Neural cell (in vitro differentiated cells): ENCODE results near the gene LRRC2. TPM values are rescaled to one million over a fixed set of nuclear protein-coding genes. Genes with fewer than 3 reads are reported as not detected.

Experiments
- H2AFZ ChIP-seq: fragments of 200-600, 300-800 bp; sonication (generic), shearing (Covaris generic); 2 replicates; pipeline ENCODE4 v1.6.0; 2014; ENCODE audit warnings: low read depth, mild to moderate bottlenecking, antibody characterized with exemption, low read length, moderate library complexity
- H3F3A ChIP-seq: fragments of 200-600 bp; shearing (Covaris generic); 2 replicates; pipeline ENCODE4 v1.6.1; 2016; ENCODE audit warnings: mild to moderate bottlenecking, moderate library complexity, mixed read lengths, antibody characterized with exemption, low read length; ENCODE audit not compliant: insufficient read depth, poor library complexity, severe bottlenecking
- H3K27ac ChIP-seq: fragments of 200-600, 300-800 bp; sonication (generic), shearing (Covaris generic); 2 replicates; pipeline ENCODE4 v1.5.1; 2014; ENCODE audit warnings: mild to moderate bottlenecking, low read length, moderate library complexity
- H3K27me3 ChIP-seq: fragments of 300-800, 200-600 bp; sonication (generic), shearing (Covaris generic); 2 replicates; pipeline ENCODE4 v1.6.0; 2014; ENCODE audit warnings: mild to moderate bottlenecking, low read depth, low read length, moderate library complexity; ENCODE audit not compliant: insufficient read depth
- H3K36me3 ChIP-seq: fragments of 300-800, 200-600 bp; sonication (generic), shearing (Covaris generic); 2 replicates; pipeline ENCODE4 v1.5.1; 2014; ENCODE audit warnings: mild to moderate bottlenecking, antibody characterized with exemption, low read length, moderate library complexity; ENCODE audit not compliant: insufficient read depth
- H3K4me2 ChIP-seq: fragments of 300-800, 200-600 bp; sonication (generic), shearing (Covaris generic); 2 replicates; pipeline ENCODE4 v1.6.0; 2014; ENCODE audit warnings: mild to moderate bottlenecking, low read length
- H3K4me3 ChIP-seq: fragments of 300-800, 200-600 bp; sonication (generic), shearing (Covaris generic); 2 replicates; pipeline ENCODE4 v1.5.1; 2014; ENCODE audit warnings: mild to moderate bottlenecking, low read length, moderate library complexity
- H3K79me2 ChIP-seq: fragments of 200-600 bp; shearing (Covaris generic); replicated peaks from 2 replicates; pipeline ENCODE4 v1.6.0; 2014; ENCODE audit warnings: mild to moderate bottlenecking, low read length, moderate library complexity; ENCODE audit not compliant: insufficient read depth
- H3K9ac ChIP-seq: fragments of 300-800, 200-600 bp; sonication (generic), shearing (Covaris generic); 2 replicates; pipeline ENCODE4 v1.6.1; 2016; ENCODE audit warnings: mild to moderate bottlenecking, low read length, mixed read lengths
- H3K9me2 ChIP-seq: fragments of 200-600 bp; shearing (Covaris generic); 2 replicates; pipeline ENCODE4 v1.6.1; 2016; ENCODE audit warnings: mild to moderate bottlenecking, low read length, mixed read lengths; ENCODE audit not compliant: insufficient read depth
- H3K9me3 ChIP-seq: fragments of 200-600, 300-800 bp; sonication (generic), shearing (Covaris generic); 2 replicates; pipeline ENCODE4 v1.6.1; 2016; ENCODE audit warnings: mild to moderate bottlenecking, mixed run types, low read length, moderate library complexity, mixed read lengths
- H4K20me1 ChIP-seq: fragments of 200-600 bp; shearing (Covaris generic); 2 replicates; pipeline ENCODE4 v1.6.1; 2016; ENCODE audit warnings: mild to moderate bottlenecking, mixed run types; ENCODE audit not compliant: insufficient read depth
- CTCF ChIP-seq: fragments of 450-650 bp; IDR thresholded peaks from 2 replicates; pipeline ENCODE4 v1.5.1; 2014; ENCODE audit warnings: antibody characterized with exemption, mild to moderate bottlenecking, moderate library complexity; ENCODE audit not compliant: poor library complexity, severe bottlenecking
- EP300 ChIP-seq: fragments of 450-650 bp; conservative IDR thresholded peaks from 2 replicates; pipeline ENCODE4 v1.6.1; 2014; ENCODE audit warnings: antibody characterized with exemption, mild to moderate bottlenecking, moderate library complexity; ENCODE audit not compliant: poor library complexity, severe bottlenecking
- EZH2 ChIP-seq: fragments of 200-600, 300-800 bp; shearing (Covaris generic), sonication (generic); IDR thresholded peaks from 2 replicates; pipeline ENCODE4 v1.6.1; 2014; ENCODE audit warnings: antibody characterized with exemption, low read length, borderline replicate concordance, mild to moderate bottlenecking; ENCODE audit not compliant: insufficient read depth, poor library complexity, severe bottlenecking
- MXI1 ChIP-seq: fragments of 450-650 bp; conservative IDR thresholded peaks from 2 replicates; pipeline ENCODE4 v1.6.1; 2014; ENCODE audit warnings: antibody characterized with exemption, mild to moderate bottlenecking; ENCODE audit not compliant: poor library complexity, severe bottlenecking
- POLR2AphosphoS5 ChIP-seq: IDR thresholded peaks from 2 replicates; pipeline ENCODE4 v1.6.1; 2012
- RAD21 ChIP-seq: fragments of 450-650 bp; conservative IDR thresholded peaks from 2 replicates; pipeline ENCODE4 v1.6.1; 2014; ENCODE audit warnings: antibody characterized with exemption, mild to moderate bottlenecking, moderate library complexity
- REST ChIP-seq: IDR thresholded peaks from 2 replicates; pipeline ENCODE4 v1.6.1; 2012; ENCODE audit warnings: borderline replicate concordance
- SMC3 ChIP-seq: fragments of 450-650 bp; conservative IDR thresholded peaks from 2 replicates; pipeline ENCODE4 v1.6.1; 2014; ENCODE audit warnings: antibody characterized with exemption, mild to moderate bottlenecking, moderate library complexity; ENCODE audit not compliant: poor library complexity
- TAF1 ChIP-seq: IDR thresholded peaks from 2 replicates; pipeline ENCODE4 v1.6.1; 2012; ENCODE audit warnings: low read depth
- polyA plus RNA-seq: library from polyadenylated mRNA; depleted of rRNA; stranded (reverse); fragments of >200 nt; gene quantifications from 2 replicates; pipeline ENCODE4 v1.2.3, GENCODE V29; 2014

LRRC2 gene
- polyA plus RNA-seq, 1 donor from 2014 or later: not detected

GRCh38 chr3:46551615-46552014 lies 14.5 kb downstream of the LRRC2 start:
- no peak overlapping the region for H3K27ac ChIP-seq
- H3K9ac ChIP-seq: no peak overlapping the region
- no peak overlapping the region for H2AFZ ChIP-seq
- H3K9me3 ChIP-seq: no peaks in the 10 kb centered on the region
- H3F3A ChIP-seq: no peaks in the 10 kb centered on the region
- no peak overlapping the region for H3K4me2 ChIP-seq
- no peak overlapping the region for H3K4me3 ChIP-seq
- no peaks in the 10 kb centered on the region for H3K27me3 ChIP-seq
- no peak for TF ChIP-seq EZH2
- no peak for TF ChIP-seq MXI1
- TF ChIP-seq RAD21: no peak
- TF ChIP-seq TAF1: no peak
- no peak for TF ChIP-seq POLR2AphosphoS5
- no peak for TF ChIP-seq SMC3
- TF ChIP-seq EP300: no peak
- no peak for TF ChIP-seq REST
- no peak for TF ChIP-seq CTCF
- H3K79me2 ChIP-seq: no peaks in the 10 kb centered on the region
- H3K36me3 ChIP-seq: no peaks in the 10 kb centered on the region
- no peaks in the 10 kb centered on the region for H3K9me2 ChIP-seq
- H4K20me1 ChIP-seq: no peaks in the 10 kb centered on the region

GRCh38 chr3:46549989-46550388 lies 16.1 kb downstream of the LRRC2 start:
- no peaks in the 10 kb centered on the region for H3K9me3 ChIP-seq
- H3K4me2 ChIP-seq: no peak overlapping the region
- no peaks in the 10 kb centered on the region for H3K36me3 ChIP-seq
- TF ChIP-seq TAF1 (no peak), MXI1 (no peak), EZH2 (no peak), REST (no peak), CTCF (no peak), POLR2AphosphoS5 (no peak), EP300 (no peak), RAD21 (no peak), SMC3 (no peak)
- H3F3A ChIP-seq: no peaks in the 10 kb centered on the region
- no peaks in the 10 kb centered on the region for H4K20me1 ChIP-seq
- H3K9me2 ChIP-seq: no peaks in the 10 kb centered on the region
- H2AFZ ChIP-seq: no peak overlapping the region
- H3K27ac ChIP-seq: no peak overlapping the region
- no peaks in the 10 kb centered on the region for H3K27me3 ChIP-seq
- no peak overlapping the region for H3K9ac ChIP-seq
- no peaks in the 10 kb centered on the region for H3K79me2 ChIP-seq
- no peak overlapping the region for H3K4me3 ChIP-seq
